DMS53 (cell line): Measurements from ENCODE around the gene ATP5MC3.
"Not testable (repeated sequence)": the region's sequence is repeated elsewhere in the genome, so short reads cannot be mapped to it uniquely, and the experiment has no call there.

Source experiments
- DNase-seq: peaks from one replicate; lab custom pipeline; 2025; lab: John Stamatoyannopoulos, UW

Gene ATP5MC3

DNA sequence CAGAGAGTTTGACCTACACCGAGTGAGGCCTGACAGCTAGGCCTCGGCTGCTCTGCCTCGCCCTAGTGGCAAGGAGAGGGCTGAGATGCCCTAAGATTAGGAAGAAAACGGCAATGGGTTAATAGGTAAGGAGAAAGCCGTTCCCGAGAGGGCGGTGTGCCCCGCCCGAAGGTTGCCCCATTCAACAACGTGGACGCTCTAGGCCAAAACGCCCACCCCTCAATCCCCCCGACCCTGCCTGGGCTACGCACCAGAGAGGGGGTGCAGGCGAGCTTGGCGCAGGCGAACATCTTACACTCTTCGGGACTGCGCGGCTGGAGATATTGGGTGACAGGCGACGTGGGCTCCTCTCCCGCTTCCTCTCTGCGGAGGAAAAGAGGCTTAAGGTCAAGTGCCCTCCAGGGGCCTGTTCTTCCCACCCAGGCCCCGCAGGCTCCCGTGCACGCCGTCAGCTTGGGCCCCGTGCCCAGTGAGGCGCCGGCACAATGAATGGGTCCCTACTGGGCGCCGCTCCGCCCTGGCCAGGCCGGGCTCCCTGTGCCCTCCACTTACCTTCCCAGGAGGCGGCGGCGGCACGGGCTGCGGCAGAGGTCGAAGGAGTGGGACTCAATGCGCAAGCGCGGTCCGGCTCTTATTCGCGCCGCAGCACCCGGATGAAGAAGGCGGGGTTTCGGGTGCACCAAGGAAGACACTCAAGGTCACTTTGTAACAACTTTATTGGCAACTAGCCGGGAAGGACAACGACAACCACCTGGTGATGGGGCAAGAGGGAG is at the start of gene ATP5MC3:
Gene ATP5MC3 (minus strand): TSS at position 607 of the 773 bp plus-strand sequence. CDS start 317 bp downstream, at position 290.
- peak; percentile 99 for DNase-seq

DNA sequence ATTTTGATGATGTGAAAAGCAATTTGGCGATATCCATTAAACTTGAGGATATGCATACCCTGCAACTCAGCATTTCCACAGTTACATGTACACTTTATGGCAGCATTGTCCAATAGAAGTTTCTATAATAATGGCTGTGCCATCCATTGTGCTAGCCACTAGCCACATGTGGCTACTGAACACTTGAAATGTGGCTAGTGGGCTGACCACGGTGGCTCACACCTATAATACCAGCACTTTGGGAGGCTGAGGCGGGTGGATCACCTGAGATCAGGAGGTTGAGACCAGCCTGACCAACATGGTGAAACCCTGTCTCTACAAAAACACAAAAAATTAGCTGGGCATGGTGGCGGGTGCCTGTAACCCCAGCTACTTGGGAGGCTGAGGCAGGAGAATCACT is 47.1 kb upstream of the ATP5MC3 start:
- not testable (repeated sequence) for DNase-seq

DNA sequence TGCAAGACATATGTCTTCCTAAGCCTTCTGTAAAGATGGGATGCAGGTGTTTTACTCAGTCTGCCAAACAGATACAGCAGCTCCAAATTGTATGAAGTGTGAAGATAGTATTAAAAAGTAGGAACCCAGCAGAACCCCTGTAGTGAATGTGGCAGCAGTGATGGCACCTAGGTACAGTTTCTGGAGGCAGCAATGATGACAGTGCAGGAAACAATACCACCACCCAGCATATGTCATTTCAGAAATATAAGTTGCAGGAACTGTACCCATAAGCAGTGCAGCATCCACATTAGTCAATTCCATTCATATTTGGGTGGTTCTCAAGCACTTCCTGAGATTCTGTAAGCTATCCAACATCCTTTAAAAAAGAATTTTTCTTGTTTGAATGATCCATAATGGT is 46.7 kb upstream of the ATP5MC3 start:
- no peak for DNase-seq

DNA sequence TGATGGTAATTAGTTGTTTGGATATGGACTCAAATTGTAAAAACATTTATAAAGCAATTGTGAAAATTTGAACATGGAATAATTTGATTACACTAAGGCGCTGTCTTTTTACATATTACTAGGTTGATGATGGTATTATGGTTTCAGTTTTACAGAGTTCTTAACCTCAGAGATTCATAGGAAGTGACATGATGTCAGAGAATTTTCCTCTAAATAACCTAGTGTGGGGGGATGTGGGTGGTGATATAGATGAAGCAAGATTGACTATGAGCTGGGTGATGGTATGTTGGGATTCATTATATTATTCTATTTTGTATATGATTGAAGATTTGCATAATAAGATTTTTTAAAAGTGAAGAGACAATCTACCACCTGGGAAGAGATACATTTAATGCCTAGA is 45.9 kb upstream of the ATP5MC3 start:
- no peak for DNase-seq

DNA sequence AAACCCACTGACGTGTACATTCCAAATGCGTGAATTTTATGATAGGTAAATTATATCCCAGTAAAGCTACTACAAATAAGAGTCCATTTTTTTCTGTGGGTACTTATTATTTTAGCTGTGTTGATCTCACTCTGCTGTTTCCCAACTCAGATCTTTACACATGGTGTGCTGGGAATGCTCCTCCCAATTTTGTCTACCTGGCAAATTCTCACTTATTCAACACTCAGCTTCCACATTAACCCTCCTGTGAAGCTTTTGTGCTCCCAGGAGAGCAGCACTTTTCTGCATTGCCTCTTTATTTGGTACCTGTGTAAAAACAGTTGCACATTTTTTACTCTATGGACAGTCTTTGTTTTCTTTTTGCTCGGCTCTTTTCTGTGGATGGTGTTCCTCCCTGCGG is 38.6 kb upstream of the ATP5MC3 start:
- DNase-seq = no peak

DNA sequence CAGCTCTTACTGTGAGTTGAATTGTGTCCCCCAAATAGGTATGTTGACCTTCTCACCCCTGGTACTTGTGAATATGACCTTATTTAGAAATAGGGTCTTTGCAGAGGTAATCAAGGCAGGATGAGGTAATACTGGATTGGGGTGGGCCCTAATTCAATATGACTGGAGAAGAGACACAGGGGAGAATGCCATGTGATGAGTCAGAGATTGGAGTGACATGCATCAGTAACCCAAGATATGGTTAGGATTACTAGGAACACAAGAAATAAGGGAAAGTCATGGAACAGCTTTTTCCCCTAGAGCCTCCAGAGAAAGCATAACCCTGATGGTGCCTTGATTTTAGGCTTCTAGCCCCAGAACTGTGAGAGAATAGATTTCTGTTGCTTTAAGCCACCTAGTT is 37.0 kb upstream of the ATP5MC3 start:
- peak; percentile 45 for DNase-seq

DNA sequence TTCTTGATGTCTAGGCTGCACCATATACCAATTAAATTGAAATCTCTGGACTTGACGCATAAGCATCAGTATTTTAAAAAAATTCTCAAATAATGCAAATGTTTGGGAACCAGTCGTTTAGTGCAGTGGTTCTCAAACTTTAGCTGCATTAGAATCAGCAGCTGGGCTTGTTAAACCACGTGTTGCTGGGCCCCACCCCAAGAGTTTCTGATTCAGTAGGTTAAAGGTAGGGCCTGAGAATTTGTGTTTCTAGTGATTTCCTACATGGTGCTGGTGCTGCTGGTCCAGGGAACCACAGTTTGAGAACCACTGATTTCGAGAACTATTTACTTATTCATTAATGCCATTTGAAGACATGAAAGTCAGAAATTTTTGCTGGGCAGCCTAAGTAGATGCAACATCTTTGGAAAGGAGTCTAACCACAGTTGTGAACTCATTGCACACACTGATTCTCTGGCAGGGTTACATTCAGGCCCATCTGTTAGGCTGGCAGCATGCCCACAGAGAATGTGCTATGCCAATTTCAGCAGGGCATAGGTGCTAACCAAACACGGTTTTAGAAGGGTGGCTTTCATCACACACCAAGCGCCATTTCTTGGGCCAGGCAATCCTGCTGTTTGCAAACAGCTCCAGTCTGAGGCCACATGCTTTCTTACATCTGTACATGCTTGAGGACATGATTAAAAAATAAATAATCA is 26.4 kb upstream of the ATP5MC3 start:
- DNase-seq = peak; percentile 11

DNA sequence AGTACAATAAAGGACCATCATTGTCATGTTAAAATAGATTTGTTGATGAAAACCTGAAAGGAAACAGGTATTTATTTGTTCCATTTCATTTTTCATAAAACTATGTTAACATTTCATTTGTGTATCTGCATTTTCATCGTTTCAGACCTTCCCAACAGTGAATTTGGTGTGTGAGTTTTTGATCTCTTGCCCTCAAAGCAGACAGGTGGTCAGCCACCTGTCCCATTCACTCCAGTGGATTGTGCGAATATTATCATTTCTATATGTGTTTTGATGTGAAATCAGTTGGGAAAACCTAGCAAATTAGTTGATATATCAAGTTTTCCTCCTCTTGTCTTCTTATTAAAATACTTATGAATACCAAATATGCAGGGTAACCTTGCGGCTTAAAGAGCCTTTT is 25.4 kb upstream of the ATP5MC3 start:
- DNase-seq = no peak

DNA sequence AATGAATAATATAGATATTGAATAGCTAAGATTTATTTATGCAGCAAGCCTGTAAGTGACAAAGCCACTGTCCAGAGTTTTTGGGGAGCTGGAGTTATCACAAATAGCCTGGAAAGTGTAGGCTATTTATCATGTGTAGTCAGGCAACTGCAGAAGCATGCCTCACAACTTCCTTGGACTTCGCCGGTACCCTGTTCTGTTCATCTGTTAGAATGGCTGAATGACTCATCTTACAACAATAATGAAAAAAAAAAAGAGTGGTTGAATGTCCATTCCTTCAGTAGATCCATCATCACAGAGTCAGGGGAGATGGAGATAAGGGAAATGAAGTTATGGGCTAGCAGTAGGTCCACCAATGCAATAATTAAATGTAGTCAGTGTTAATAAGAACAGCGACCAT is 24.0 kb upstream of the ATP5MC3 start:
- DNase-seq = peak; percentile 14

DNA sequence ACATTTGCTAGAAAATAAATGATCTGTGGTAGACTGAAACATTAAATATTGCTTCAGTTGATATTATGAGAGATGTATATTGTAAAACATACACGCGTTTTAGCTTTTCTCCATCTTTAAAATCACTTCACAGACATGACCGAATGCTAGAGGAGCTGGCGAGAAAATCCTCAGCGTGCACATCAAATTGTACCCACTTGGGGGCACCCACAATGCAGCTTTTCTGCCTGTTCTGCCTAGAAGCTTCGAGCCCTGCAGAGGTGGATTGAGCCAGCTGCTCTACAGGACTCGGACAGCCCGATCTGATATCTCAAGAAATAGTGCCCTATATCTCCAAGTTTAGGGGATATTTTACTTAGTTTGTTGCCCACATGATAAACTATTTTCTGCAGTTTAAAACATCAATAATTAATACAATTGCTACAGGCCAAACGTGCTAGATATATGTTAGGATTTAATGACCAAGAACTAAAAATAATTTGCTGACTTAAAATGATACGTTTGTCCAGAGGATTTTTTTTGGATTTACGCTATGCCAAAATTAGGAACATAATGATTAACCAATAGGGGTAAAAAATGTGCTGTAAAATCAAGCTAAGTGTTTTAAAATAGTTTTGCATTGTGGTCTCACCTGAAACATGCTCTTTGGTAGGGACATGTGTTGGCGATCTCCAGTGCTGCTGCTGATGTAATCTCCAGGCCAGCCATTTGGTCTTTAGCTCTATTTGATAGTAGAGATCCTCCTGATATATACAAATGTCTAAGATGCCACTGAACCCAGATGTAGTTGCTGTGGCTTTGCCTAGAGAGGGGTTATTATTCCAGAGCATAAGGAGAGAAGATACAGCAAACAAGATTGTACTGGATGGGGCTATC is 22.3 kb upstream of the ATP5MC3 start:
- DNase-seq = peak; percentile 82

DNA sequence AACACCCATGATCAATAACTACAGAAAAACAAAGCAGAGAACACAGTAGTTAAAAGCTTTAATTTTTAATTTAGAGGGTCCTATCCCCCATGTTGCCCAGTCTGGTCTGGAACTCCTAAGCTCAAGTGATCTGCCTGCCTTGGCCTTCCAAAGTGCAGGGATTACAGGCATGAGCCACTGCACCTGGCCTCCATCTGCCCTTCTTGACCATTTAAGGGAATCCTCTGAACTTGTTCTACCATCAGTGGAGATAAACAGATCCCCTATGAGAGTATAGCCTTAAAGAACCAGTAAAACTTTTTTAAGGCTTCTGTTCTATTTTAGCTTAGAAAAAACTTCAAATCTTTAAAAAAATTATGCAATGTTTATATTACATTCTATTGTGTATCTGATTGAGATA is 13.5 kb upstream of the ATP5MC3 start:
- DNase-seq = peak; percentile 34

DNA sequence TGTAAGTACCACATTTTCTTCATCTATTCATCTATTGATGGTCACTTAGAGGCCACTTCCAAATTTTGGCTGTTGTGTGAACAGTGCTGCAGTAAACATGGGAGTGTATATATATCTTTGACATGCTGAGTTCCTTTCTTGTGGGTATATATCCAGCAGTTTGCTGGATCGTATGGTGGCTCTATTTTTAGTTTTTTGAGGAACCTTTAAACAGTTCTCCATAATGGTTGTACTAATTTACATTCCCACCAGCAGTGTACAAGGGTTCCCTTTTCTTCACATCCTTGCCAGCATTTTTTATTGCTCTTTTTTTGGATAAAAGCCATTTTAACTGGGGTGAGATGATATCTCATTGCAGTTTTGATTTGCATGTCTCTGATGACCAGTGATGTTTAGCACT is 7.3 kb upstream of the ATP5MC3 start:
- no peak for DNase-seq

DNA sequence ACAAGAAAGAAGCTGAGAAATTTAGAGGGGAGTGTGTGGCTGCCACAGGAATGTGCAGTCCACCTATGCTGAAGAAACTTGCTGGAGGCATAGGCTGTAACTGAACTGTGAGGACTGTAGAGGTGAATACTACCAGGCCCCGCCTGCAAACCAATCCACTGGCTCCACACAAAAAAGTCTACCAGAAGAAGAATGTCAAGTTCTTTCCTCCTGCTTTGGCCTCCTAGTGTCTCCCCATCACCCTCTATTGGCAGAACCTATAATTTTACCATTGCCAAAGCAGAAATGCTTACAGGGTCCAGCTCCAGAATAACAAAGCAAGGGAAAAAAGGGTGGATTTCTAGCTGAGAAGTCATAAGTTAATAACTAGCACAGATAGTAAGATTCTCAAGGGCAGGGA is 5.9 kb upstream of the ATP5MC3 start:
- DNase-seq = peak; percentile 32

DNA sequence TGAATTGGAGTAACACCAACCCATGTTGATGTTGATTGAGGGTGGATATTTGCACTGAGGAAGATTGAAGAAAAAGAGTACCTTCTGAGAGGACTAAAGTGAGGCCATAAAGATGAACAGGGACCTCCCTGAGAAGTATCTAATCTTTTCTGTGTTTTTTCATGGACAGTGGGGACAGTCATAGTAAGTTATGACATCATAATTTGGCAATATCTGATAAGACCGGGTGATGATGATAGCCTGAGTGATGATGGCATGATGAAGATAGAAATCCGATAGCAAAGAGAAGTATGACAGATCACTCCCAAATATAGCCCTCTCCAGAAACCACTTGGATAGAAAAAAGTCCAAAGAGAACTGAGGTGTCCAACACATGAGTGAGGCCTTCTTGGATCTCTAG is 2.2 kb upstream of the ATP5MC3 start:
- no peak for DNase-seq

DNA sequence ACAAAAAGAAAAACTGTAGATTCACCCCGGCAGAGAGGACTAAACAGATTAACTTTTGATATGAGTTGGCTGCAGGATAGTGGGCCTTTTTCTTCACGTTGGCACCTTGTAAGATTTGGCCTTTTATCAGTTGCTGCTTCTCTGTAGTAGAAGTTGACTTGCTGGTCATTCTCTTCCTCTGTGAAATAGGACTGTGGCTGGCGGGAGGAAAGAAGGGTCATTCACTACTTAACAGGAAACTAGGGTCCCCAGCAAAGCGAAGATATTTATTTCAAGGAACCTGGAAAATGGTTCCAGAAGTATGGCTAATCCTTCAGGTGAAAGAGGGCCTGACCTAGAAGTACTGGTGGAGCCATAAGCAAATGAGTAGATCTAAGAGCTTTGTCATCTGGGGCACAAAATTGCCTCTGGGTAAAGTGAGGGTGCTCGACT is 383 bp upstream of the ATP5MC3 start:
- DNase-seq = no peak

DNA sequence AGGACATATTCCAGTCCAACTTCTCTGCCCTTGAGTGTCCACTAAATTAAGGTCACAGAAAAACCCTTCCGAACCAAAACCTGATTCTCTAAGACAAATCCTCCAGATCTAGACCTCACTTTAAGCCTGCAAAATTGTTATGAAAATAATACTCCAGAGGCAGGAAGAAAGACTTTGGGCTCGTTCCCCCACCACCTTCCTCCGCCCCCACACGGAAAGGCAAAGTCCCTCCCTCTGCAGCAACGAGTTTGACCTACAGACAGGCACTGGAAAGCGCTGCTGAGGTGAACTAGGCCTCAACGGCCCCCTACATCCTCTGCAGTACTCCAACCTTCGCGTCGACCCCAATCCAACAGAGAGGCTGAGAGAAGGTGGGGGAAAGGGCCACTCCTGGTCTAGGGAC is 808 bp downstream of the ATP5MC3 start:
- peak; percentile 67 for DNase-seq

DNA sequence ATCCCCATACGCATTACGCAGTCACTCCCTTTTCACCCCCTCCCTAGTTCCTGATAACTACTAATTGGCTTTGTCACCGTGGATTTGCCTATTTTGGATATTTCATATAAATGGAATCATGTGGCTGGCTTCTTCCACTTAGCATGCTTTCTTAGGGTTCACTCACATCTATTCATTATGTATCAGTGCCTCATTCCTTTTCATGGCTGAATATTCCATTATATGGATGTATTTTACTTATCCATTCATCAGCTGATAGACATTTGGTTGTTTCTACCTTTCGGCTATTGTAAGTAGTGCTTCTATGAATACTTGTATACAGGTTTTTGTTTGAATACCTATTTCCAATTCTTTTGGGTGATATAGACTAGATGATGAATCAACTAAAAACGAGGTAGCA is 4.9 kb downstream of the ATP5MC3 start:
- DNase-seq = no peak

DNA sequence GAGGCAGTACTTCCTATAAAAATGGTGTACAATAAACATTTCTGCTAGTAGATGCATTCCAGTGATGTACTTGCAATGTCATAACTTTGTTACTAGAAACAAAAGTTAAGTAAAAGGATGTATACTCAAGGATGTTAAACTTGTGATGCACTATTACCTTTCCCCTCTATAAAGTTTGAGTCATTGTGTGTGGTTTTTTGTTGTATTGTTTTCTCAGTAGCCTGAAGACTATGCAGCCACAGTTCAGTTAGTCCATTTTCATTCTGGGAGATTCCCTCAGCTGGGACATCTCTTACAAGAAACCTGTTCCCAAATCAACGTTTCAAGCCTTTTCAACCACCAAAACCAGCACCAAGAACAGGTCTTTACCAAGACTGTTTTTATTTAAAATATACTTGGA is 5.6 kb downstream of the ATP5MC3 start:
- DNase-seq = no peak

DNA sequence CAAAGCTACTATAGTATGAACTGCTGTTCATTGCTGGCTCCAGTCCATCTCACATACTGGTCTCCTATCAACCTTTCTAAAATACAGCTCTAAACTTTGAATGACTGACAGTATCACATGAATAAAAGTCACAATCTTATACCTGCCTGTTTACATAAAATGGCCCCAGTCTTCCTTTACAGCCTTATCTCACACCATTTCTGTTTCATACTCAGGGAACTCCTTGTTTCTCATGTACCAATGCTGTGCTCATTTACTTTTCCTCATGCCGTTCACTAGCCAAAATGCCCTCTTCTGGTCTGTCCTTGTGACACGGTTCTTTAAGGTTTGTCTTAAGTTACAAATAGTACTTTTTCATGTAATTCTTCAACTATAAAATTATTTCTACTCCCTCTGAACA is 6.2 kb downstream of the ATP5MC3 start:
- no peak for DNase-seq

DNA sequence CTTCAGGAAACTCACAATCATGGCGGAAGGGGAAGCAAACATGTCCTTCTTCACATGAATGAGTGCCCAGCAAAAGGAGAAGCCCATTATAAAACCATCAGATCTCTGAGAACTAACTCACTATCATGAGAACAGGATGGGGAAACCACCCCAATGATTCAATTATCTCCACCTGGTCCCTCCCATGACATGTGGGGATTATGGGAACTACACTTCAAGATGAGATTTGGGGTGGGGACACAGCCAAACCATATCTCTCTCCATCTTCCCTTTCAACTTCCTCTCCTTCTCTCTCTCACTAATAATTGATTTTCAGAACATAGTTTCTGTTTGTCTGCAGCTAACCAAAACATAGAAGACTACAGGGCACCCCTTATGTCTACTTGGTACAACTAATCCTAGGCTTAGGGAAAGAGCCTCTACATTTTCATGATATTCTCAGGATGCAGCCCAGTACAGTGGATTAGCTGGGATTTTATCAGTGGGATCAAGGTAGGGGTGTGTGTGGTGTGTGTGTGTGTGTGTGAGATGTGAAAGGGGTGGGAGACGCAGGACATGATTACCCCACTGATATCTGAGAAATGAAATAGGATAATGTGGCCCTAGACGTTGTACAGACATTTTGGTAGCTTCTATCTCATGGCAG is 10.7 kb downstream of the ATP5MC3 start:
- DNase-seq = no peak

DNA sequence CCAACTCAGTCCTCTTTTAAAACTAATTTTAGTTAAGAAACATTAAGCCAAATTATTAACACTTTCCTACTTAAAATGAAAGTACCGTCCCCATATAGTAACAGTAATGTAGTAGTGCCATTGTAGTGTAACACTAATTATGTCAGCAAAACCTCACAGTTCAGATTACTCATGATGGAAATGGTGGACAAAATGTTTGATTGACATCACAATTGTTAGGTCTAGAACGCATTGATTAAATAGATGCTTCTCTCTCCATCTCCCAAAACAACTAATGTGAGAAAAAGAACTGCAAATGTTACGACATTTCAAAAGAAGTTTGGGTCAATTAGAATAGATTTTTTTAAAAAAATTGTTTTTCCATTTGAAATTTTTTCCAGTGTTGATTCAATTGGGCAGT is 12.3 kb downstream of the ATP5MC3 start:
- peak; percentile 29 for DNase-seq

DNA sequence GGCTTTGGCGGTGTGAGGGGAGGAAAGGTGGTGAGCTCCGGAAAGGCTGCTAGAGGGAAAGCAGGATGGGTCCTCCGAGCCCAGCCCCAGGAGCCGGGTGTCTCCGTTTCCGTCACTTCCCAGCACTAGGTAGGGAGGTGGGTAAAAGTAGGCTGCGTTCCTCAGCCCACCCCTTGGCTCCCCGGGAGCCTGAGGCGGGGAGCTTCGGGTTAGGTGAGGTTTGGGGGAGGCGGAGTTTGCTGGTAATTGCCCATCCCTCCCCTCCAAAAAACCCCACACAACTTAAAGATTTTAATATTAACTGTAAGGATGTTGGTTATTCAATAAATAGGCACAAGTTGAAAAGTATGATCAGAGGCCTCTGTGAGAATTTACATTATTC is 13.0 kb downstream of the ATP5MC3 start:
- DNase-seq = no peak
